C1 segment of cervical spinal cord (tissue), 14 donors: ENCODE measurements around the gene RAB31.
A peak's percentile ranks its signal among the peaks of the same experiment; 100 is the strongest.

Source experiments
- DNase-seq, 14 donors: peaks; one replicate each; lab custom pipeline; 2025; lab: John Stamatoyannopoulos, UW

RAB31 gene

DNA sequence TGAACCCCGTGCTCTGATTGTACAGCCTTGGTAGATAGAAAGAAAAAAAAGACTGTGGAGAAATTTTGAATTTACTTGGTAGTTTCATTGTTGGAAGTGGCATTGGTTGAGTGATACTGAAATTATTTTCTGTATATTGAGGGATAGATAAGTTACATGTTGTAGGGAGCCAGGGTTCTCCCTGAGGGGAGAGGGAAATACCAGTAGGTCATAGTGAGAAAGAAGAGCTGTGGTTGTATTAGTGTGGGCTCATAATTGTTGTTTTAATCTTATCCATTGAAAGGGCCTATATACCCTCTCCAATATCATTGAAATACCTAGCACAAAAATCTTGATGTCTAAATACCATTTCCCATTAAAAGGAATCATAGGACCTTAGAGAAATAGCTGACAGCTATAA is 16.9 kb upstream of the RAB31 start:
- DNase-seq: no peak

DNA sequence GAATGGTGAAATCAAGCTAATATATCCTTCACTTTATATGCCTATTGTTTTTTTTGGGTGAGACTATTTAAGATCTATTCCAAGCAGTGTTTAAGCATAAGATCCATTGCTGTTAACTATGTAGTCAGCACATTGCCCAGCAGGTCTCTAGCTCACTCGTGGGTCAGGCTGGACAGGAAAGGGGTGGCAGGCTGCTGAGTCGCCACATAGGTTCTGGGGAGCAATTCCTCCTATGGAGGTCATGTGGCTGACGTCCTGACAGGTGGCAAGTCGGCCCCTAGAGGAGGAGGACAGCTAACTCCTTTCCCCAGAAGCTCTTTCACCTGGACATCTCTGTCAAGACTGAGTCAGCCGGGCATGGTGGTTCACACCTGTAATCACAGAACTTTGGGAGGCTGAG is 13.9 kb upstream of the RAB31 start:
- DNase-seq: no peak

DNA sequence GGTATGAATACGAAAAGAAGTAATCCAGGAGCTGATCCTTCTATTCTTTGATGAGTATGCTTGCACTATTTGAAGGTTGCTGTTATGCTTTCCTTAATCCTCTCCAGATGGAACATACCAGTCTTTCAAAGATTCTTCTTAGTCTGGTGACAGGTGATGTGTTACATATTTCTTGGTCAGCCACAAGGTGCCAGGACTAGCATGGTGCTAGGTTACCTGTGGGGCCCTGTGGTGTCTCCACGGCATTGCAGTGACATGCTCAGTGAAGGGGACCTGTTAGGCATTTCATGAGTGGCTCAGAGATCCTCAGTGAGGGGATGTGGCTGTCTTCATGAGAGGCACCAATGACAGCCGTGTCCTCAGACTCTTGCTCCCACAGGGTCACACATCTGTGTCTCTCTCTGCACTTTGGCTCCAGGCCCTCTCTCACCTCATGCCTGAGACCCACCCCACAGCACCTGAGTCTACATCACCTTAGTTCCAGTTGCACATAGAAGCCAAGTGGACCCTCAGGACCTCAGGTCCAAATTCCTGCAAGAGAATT is 13.1 kb upstream of the RAB31 start:
- no peak for DNase-seq

DNA sequence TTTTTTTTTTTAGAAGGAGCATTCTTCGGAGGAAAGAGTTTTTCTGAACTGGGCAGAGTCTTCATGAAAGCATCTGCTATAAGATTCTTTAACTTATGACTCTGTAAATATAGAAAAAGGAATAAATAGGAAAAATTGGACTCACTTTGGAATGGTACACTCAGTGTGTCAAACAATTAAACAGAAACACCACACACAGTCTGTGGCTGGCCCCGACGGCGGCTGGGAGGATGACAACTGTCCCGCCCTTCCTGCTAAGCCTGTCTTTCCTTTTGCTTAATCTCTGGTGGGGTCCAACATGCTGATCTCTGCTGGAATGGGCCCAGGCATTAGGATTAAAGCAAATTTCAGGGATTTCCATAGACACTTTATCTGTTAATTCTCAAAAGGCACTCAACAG is 12.5 kb upstream of the RAB31 start:
- no peak for DNase-seq

DNA sequence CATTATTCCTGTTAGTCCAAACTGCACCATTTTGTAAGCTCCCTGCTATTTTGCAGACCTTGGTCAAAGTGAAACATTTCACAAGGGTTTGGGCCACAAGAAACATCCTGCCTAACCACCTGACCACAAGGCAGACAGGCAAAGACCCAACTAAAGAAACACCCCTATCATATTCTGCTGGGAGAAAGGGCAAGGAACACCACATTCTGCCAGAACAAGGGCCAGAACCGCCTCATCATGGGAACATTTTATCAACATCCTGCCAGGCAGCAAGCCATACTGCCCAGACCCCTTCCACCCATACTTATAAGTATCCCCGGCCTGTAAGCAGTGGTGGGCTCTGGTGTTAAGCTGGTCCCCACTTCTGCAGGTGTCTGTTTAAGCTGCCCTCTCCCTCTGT is 12.0 kb upstream of the RAB31 start:
- DNase-seq: no peak

DNA sequence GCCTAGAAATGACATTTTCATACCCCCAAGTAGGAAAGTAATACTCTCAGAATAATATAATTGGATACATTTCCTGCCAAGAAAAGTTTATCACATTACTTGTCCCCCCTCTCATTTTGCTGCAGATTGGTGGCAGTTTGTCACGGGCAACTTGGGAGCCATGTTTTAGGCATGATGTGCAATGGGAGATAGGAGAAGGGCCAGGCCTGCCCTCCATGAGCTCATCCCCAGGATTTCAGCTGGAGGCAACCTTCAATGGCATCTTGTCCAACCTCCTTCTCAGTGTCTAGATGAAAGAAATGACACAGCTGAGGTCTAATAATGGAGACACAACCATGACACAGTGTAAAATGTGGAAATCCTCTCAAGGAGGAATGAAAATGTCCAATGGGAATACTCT is 11.4 kb upstream of the RAB31 start:
- no peak for DNase-seq

DNA sequence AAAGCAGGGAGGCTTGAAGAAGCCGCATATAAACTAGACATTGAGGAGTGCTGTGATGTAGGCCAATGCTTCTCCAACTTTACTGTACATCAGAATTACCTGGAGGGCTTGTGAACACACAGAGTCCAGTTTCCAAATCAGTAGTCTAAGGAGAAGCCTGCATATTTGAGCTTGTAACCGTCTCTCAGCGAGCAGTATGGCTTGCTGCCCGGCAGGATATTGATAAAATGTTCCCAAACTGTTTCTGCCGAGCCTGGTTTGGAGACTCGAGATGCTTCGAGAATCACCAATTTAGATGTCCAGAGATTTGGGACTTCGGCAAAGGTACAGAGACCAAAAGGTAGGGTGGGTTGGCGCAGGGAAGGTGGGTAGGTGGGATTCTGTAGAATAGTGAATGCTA is 11.0 kb upstream of the RAB31 start:
- no peak for DNase-seq

DNA sequence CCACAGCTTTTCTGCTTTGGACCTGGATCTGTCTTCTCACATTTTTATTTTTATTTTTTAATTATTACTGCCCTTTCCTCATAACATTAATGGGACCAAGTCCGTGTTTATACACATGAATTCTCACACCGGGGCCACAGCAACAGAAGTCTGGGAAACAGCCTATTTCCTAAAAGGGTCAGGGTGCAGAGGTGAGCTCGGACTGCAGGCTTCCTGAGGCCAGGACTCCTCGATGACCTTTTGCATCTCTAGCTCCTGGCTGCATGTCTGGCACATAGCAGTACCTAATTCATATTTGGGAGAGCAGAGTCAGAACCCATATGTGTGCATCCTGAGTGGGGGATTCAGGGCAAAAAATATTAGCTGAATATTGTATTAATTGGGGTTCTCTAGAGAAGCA is 9.6 kb upstream of the RAB31 start:
- DNase-seq: no peak

DNA sequence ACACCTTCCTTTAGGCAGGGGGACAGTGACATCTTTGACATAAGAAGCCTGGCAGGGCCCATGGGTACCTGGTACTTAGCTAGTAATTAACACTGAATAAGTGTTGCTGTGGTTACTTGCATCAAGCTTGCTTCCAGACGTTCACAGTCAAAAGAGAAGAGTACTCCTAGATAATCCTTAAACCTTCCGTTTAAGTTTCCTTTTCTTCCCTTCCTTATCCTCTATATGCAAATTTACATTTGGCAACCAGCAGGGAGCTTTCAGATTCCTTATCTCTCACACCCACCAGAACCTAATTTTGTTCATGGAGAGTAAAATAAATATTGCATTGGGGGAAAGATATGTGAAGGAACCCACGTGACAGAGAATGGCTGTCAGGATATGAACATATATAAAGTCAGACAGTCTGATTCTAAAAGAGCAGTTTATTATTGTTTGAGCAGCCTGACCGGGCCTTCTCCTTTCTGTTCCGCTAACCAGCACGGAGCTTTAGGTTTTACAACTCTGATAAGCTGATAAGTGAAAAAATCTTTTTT is 7.8 kb upstream of the RAB31 start:
- DNase-seq: no peak

DNA sequence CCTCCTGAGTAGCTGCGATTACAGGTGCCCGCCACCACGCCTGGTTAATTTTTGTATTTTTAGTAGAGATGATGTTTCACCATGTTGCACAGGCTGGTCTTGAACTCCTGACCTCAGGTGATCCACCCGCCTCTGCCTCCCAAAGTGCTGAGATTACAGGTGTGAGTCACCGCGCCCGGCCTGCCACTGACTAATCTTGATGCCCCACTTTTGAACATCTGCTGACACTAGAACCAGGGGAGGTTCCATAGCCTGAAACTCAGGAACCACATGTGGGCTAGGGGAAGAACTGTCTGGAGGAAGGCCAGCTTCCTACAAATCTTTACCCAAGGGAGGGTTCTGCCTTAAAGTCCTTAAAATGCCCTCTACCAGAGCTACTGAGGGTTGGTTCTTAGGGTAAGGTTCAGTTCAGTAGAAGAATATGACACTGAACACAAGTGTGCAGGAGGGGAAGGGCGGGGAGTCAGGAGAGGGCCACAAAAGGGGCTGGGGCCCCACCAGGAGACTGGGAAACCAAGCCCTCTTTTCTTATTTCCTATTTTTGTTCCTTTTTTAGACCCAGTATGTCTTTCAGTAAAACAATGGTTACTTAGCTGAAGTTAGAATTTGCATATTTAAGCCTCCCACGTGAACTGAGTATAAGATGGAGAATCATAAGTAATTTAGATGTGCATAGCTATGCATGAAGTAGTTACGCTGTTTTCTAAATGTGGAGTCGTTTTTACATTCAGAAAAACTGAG is 6.3 kb upstream of the RAB31 start:
- DNase-seq: no peak

DNA sequence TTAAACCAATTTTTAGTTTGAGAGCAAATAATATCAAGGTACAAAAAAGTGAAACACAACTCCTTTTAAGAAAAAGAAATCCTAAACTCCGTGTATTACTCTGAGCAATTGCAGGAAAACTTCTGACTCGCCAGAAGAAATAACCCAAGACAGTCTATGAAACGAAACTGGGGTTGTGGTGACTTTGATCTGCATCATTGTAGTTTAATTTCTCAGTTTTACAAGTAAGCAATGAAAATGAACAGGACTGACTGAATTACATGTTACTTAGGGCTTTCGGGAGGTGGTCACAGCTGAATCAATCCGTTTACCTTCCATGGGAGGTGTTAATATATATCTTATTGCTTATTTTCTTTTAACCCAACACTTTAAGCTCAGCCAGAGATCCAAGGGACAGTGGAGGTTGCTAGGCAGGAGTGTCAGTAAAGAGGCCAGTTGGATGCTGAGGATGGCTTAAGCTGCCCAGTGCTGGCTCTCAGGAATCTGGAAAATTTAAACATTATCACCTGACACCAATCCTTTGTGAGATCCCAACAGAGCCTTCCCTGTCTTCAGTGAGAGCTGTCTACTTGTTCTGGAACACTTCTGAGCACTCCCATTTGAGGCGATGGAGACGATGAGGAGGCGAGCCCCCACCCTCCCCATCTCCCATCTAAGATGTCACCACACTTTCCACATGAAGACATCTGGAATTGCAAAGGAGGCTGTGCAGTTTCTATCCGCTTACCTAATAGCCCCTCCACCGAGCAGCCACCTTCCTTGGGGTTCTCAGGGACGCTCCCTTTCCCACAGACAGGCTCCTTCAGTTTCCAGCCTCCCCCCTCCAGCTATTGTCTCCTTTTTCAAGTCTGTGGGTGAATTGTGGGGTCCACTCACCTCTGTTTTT is 3.6 kb upstream of the RAB31 start:
- DNase-seq: no peak

DNA sequence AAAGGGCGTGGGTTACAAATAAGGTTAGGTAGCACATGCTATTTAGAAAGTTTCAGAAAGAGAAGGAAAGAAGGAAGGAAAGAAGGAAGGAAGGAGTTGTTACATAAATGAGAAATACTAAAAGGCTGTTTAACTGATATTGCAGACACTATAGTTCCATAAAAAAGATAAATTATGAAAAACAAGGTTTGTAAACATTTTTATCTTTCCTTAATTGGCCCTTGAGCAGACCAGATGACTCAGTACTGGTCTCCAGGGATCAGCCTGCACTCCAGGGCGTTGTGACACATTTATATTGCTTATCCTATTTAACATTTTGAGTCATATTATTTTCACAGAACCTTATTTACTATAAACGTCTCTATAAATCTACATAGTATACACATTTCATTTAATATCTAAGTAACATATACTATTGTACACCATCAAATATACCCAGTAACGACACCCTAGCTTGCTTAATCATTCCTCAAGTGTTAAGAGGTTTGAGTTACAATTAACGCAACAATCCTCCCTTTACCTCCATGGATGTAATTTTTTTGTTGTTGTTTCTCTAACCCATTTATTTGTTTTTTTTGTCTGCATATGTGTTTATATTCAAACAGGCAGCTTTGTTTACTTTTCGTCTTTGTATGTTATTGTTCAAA is 2.8 kb upstream of the RAB31 start:
- no peak for DNase-seq

DNA sequence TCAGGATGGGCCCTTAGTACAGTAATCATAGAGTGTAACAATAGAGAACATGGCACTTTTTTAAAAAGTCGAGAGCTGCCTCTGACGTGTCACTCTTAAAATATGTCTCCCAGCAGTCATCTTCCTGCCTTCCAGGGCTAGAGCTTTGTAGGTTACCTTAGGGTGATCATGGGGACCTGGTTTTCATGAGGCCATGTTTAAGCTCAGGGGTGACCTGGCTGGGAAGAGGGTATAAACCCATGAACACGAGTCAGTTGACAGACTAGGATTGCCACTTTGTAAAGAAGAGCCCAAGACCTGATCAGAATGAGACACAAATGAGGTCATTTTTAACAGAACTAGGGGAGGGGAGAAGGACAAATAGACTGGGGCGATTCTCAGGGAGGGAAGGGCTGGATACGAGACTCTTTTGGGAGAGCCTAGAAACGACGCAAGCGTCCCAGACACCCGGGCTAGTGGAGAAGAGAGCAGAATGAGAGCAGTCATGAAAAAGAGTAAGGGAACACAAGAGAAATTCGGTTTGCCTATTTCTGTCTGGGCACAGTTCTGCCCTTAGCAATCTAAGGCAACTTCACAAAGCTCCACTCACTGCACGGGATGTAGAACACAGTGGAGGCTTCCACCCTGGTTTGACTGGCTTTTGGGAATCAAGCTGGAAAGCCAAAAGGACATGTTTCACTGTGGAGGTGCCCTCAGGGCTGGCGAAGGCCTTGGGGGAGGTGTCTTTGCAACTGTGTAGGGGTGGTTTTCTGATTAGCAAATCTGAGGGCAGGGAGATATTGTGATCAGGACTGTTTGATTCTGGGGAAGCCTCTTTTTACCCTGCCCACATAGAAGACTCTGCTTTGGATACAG is 1.8 kb upstream of the RAB31 start:
- DNase-seq: no peak

DNA sequence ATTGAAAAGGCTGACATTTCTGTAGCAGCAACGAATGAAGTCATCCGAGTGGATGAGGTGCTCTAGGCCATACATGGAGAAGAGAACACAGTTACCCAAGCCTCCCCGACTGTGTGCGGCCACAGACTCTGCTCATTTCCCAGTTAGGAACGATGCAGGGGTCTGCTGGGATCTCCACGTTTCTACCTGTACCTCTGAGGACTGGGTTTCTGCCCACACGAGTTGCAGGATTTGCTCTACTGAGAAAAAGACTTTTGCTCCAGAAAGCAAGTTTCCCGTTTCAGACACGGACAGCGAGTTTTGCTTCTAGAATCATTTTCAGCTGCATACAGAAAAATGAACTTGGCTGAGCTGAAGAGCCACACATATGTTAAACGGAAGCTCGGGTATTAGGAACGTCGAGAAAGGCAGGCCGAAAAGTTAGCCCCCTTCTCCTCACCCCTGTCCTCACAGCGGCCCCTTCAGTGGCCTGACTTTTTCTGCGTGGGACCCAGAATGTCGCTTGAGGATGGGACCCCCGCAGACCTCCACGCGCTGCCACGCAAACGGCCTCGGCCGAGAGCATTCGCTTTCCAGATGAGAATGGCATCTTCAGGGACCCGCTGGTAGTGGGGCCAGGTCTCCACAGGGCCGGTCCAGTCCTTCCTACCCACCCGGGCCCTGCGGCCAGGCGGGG is 582 bp upstream of the RAB31 start:
- peak in 3 of 14 donors; percentile 37 to 58 (median 48) for DNase-seq

DNA sequence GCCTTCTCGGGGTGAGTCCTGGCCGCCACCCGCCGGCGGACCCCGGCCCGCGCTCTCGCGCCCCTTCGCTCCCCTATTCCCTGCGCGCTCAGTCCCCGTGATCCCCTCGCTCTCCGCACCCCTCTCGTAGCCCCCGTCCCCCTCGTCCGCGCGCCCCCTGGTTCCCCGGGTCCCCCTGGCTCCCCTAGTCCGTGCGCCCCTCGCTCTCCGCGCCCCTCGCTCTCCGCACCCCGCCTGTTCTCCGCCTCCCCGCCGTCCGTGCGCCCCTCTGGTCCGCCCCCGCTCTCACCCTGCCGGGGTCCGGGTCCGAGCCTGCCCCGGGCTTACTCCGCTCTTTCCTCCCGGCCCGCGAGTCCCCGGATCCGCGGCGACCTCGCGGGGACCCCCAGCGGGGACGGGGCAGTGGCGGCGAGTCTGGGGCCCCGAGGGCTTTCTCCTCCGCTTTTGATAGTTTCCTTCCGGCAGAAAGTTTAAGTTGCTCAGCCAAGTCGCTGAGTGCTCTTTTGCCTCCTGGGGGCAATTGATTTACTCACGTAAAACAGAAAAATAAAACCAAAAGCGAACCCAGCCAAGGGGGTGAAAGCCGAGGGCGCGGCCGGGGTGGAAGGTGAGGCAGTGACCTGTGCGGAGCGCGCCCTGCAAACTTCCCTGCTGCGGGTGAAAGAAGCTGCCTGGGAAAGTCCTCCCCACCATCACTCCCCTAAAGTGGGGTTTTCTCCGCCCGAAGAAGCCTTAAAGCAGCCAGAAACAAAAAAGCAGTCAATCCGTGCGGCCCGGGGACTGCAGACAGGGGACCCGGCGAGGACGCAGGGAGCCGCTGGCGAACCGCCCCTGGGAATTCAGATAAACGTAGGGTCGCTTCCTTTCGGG is 568 bp downstream of the RAB31 start:
- DNase-seq: peak in 5 of 14 donors; percentile 23 to 49 (median 29)

DNA sequence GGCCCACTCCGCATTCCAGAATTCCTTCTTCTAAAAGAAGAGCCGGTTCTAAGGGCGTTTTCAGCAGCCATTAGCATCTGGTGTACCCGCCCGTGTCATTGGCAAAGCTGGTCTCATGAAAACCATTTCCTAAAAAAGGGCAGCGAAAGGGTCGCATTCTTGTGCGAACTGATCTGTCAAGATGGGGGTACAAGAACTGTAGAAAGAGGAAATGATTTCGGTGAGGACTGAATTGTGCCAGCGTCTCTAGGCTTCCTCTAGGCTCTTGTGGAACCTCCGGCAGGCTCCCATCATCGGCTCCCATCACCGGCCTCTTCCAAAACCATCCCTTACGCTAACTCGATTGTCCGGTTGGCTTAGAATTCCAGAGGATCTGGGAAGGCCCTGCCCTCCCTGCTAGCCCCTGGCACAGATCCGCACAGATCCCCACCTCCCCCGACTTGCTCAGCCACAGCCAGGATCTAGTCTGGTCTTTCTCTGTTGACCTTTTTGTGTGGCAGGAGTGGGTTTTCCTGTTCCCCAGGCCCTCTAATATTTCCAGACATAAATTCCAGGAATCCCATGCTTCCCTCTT is 1.3 kb downstream of the RAB31 start:
- peak in 2 of 14 donors; percentile 36 to 49 for DNase-seq

DNA sequence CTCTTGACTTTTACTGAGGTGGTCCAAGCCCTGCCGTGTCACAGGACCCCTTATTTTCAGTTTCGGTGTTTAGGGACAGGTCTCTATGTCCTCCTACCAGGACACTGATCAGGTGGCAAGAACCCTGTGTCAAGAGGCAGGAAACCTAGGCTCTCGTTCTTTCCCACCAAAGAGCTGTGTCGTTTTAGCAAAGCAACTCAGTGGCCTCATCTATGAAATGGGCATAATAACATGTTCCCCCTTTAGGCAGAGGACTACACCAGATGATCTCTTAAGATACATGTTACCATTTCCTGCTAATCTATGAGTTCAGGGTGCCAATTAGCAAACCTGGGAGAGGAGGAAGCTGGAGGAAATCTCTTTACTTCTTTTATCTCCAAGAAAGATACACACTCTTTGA is 1.9 kb downstream of the RAB31 start:
- no peak for DNase-seq

DNA sequence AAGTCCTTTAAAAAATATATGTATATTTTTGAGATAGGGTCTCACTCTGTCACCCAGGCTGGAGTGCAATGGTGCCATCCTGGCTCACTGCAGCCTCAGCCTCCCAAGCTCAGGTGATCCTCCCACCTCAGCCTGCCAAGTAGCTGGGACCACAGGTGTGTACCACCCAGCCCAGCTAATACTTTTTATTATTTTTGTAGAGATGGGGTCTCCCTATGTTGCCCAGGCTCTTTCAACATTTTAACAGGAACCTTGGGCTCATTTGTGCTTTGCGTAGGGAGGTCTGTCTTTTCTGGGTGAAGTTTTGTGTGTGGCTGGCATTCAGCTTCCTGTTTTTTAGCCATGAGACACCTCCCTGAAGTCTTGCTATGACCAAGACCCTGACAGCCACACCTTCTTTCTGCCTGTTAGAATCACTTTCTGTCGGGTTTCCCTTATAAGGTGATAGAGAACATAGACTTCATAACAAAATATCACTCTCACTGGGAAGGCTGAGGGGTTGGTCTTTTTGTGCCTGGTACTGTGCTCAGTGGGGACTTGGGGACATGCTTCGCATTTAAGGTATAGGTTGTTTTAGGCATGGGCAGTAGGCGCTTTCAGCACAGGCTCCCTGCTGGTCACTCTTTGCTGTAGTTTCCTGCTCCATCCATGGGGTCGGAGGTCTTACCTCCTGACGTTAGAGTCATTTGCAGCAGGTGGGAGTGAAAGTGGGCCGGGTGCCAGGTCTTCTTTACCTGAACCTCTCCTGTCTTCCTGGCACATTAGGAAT is 3.4 kb downstream of the RAB31 start:
- DNase-seq: no peak
